ENCODE results near the gene RAB3GAP2.

RAB3GAP2 gene

DNA sequence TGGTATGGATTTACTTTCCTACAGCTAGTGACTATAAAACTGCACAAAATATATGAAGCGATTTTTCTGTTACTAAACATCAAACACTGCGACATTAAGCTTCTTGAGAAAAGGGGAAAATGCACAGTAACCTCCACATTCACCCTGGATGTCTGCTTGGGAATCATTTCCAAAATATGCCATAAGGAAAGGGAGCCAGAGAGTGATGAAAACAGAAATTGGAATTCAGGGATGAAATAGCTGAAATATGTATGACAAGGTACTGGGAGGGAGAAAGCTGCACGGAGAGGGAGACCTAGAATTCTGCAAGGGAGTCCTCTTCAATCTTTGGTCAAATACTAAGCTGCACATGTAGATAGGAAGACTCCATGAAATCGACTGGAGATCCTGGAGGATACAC, 31.6 kb upstream of the RAB3GAP2 start:
- no peaks in the 10 kb centered on the region for H3K9me3 ChIP-seq (ENCODE audit: control insufficient read depth, low read length)
- H3K4me3 ChIP-seq (ENCODE audit: low read length), result no peak overlapping the region
- no peaks in the 10 kb centered on the region for H3K36me3 ChIP-seq (ENCODE audit: control insufficient read depth, insufficient read depth, low read length)
- no peaks in the 10 kb centered on the region for H3K27me3 ChIP-seq (ENCODE audit: control insufficient read depth, insufficient read depth, low read length)
- H3K9ac ChIP-seq (ENCODE audit: low read length), result no peak overlapping the region
- no peaks in the 10 kb centered on the region for H3K4me1 ChIP-seq (ENCODE audit: control insufficient read depth, insufficient read depth, low read length)

GRCh38 chr1:220301630-220302029, 29.4 kb upstream of the RAB3GAP2 start:
- Histone ChIP-seq H3K4me3 (ENCODE audit: low read length) (no peak overlapping the region), H3K36me3 (ENCODE audit: control insufficient read depth, insufficient read depth, low read length) (no peaks in the 10 kb centered on the region), H3K4me1 (ENCODE audit: control insufficient read depth, insufficient read depth, low read length) (no peaks in the 10 kb centered on the region), H3K27me3 (ENCODE audit: control insufficient read depth, insufficient read depth, low read length) (no peaks in the 10 kb centered on the region), H3K9ac (ENCODE audit: low read length) (no peak overlapping the region), H3K9me3 (ENCODE audit: control insufficient read depth, low read length) (no peaks in the 10 kb centered on the region)

DNA sequence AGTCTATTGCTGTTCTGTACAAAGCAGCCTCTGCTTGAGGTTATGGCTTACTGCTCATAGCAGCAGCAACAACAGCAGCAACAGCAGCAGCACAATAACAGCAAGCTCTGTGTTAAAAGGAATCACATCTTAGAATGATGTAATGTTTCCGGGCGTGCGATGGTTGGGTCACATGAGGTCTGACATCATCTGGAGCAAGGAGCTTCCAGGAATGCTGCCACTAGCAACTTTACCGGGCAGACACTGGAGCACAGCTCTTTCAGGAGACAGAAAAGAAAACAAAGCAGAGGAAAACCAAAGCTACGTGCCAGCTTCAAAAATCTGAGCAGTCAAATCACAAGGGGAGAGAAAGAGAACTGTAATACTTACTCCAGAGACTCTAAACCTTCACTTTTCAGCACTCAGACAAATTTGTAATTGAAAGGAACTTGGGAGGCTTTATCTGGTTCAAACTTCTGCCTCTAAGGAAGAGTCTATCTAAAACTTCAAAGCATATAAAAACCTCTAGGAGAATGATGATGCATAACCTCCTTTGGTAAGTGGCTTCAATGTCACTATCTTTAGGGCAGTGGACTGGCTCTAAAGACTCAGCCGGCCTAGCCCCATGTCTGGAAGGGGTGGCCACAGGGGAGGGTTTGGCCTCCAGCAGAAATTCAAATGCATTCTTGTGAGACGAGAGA, 28.3 kb upstream of the RAB3GAP2 start:
- no peak overlapping the region for H3K4me3 ChIP-seq (ENCODE audit: low read length)
- H3K27me3 ChIP-seq (ENCODE audit: control insufficient read depth, insufficient read depth, low read length), result no peaks in the 10 kb centered on the region
- no peaks in the 10 kb centered on the region for H3K4me1 ChIP-seq (ENCODE audit: control insufficient read depth, insufficient read depth, low read length)
- H3K36me3 ChIP-seq (ENCODE audit: control insufficient read depth, insufficient read depth, low read length), result no peaks in the 10 kb centered on the region
- no peaks in the 10 kb centered on the region for H3K9me3 ChIP-seq (ENCODE audit: control insufficient read depth, low read length)
- no peak overlapping the region for H3K9ac ChIP-seq (ENCODE audit: low read length)

GRCh38 chr1:220299337-220299736, 27.1 kb upstream of the RAB3GAP2 start:
- Histone ChIP-seq H3K4me1 (ENCODE audit: control insufficient read depth, insufficient read depth, low read length) (no peaks in the 10 kb centered on the region), H3K9ac (ENCODE audit: low read length) (no peak overlapping the region), H3K9me3 (ENCODE audit: control insufficient read depth, low read length) (no peaks in the 10 kb centered on the region), H3K36me3 (ENCODE audit: control insufficient read depth, insufficient read depth, low read length) (no peaks in the 10 kb centered on the region), H3K4me3 (ENCODE audit: low read length) (no peak overlapping the region), H3K27me3 (ENCODE audit: control insufficient read depth, insufficient read depth, low read length) (no peaks in the 10 kb centered on the region)

GRCh38 chr1:220298470-220299205, 26.4 kb upstream of the RAB3GAP2 start:
- Histone ChIP-seq H3K9me3 (ENCODE audit: control insufficient read depth, low read length) (no peaks in the 10 kb centered on the region), H3K27me3 (ENCODE audit: control insufficient read depth, insufficient read depth, low read length) (no peaks in the 10 kb centered on the region)

DNA sequence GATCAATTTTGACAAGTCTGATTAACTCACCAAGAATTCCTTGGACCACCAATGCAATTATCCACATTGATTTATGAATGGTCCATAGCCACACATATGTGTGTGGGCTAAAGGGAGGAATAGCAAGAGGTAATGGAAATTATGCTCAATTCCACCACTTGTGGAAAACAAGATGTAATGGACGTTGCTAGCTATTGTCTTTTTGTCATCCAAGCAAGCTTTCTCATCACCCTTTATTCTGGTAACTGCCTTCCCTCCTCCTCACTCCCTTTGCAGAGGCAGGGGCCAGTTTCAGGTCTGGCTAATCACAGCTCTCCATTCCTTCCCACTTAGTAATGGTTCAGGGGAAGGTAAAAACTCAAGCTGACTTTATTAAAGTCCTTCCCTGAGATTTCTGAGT, 24.7 kb upstream of the RAB3GAP2 start:
- Histone ChIP-seq H3K4me1 (ENCODE audit: control insufficient read depth, insufficient read depth, low read length) (no peaks in the 10 kb centered on the region), H3K4me3 (ENCODE audit: low read length) (no peak overlapping the region), H3K27me3 (ENCODE audit: control insufficient read depth, insufficient read depth, low read length) (no peaks in the 10 kb centered on the region), H3K36me3 (ENCODE audit: control insufficient read depth, insufficient read depth, low read length) (no peaks in the 10 kb centered on the region), H3K9ac (ENCODE audit: low read length) (no peak overlapping the region), H3K9me3 (ENCODE audit: control insufficient read depth, low read length) (no peaks in the 10 kb centered on the region)

More at GRCh38 chr1:220298470-220299205, 26.4 kb upstream of the RAB3GAP2 start:
- H3K4me3 ChIP-seq (ENCODE audit: low read length), result no peak overlapping the region
- H3K9ac ChIP-seq (ENCODE audit: low read length), result no peak overlapping the region
- H3K36me3 ChIP-seq (ENCODE audit: control insufficient read depth, insufficient read depth, low read length), result no peaks in the 10 kb centered on the region
- no peaks in the 10 kb centered on the region for H3K4me1 ChIP-seq (ENCODE audit: control insufficient read depth, insufficient read depth, low read length)

DNA sequence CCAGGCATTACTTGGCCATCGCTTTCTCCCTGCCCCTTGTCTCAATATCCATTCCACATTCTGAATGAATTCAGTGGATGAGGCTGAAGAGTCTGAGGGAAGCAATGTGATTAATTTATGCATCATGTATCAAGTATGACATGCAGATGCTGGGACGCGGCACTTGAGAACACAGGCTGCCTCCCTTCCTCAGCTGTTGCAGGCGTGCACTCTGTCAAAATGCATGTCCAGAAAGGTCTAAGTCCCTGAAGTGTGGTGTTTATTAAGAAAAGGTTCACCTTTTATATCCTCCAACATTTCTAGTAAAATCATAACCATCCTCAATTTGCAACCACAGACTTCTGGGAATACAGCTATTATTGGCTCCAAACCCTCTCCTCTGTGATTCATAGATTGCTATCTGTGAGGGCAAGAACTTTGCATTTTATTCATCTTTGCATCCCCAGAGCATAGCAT, 22.6 kb upstream of the RAB3GAP2 start:
- no peaks in the 10 kb centered on the region for H3K36me3 ChIP-seq (ENCODE audit: control insufficient read depth, insufficient read depth, low read length)
- H3K9me3 ChIP-seq (ENCODE audit: control insufficient read depth, low read length), result no peaks in the 10 kb centered on the region
- no peaks in the 10 kb centered on the region for H3K4me1 ChIP-seq (ENCODE audit: control insufficient read depth, insufficient read depth, low read length)
- no peaks in the 10 kb centered on the region for H3K27me3 ChIP-seq (ENCODE audit: control insufficient read depth, insufficient read depth, low read length)
- H3K4me3 ChIP-seq (ENCODE audit: low read length), result no peak overlapping the region
- no peak overlapping the region for H3K9ac ChIP-seq (ENCODE audit: low read length)

- no peaks in the 10 kb centered on the region for H3K4me1 ChIP-seq (ENCODE audit: control insufficient read depth, insufficient read depth, low read length)
Observed at GRCh38 chr1:220291580-220291979, 19.3 kb upstream of the RAB3GAP2 start.

DNA sequence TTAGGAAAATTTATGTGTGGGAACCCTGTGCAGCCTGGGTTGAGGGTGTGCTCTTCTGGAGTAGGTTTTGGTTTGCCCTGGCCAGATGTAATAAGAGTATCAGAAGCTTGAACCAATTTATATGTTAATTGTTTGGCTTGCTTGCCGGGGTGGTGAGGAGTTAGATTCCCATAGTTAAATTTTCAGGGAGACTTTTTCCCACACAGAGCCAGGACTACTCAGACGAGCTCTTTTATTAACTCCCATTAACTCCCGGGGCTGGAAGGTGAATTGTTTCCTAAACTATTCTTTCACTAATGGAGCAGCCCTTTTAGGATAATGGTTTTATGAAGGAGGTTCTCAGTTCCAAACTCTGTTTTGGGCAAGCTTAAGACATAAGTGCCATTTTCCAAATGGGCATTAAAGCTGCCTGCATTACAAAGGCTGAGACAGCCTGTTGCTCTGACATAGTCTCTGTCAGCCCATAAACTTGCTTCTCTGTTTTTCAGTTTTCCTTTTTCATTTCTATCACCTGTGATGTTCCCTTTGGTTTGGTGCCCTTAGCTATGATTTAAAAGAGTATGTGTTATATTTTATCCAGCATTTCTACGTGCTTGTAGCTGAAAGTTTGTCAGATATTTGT, 18.0 kb upstream of the RAB3GAP2 start:
- no peak overlapping the region for H3K4me3 ChIP-seq (ENCODE audit: low read length)
- no peaks in the 10 kb centered on the region for H3K36me3 ChIP-seq (ENCODE audit: control insufficient read depth, insufficient read depth, low read length)
- H3K9me3 ChIP-seq (ENCODE audit: control insufficient read depth, low read length), result no peaks in the 10 kb centered on the region
- H3K27me3 ChIP-seq (ENCODE audit: control insufficient read depth, insufficient read depth, low read length), result no peaks in the 10 kb centered on the region
- H3K4me1 ChIP-seq (ENCODE audit: control insufficient read depth, insufficient read depth, low read length), result no peaks in the 10 kb centered on the region
- H3K9ac ChIP-seq (ENCODE audit: low read length), result no peak overlapping the region

More at GRCh38 chr1:220291580-220291979, 19.3 kb upstream of the RAB3GAP2 start:
- Histone ChIP-seq H3K4me3 (ENCODE audit: low read length) (no peak overlapping the region), H3K9me3 (ENCODE audit: control insufficient read depth, low read length) (no peaks in the 10 kb centered on the region), H3K36me3 (ENCODE audit: control insufficient read depth, insufficient read depth, low read length) (no peaks in the 10 kb centered on the region), H3K27me3 (ENCODE audit: control insufficient read depth, insufficient read depth, low read length) (no peaks in the 10 kb centered on the region), H3K9ac (ENCODE audit: low read length) (no peak overlapping the region)

DNA sequence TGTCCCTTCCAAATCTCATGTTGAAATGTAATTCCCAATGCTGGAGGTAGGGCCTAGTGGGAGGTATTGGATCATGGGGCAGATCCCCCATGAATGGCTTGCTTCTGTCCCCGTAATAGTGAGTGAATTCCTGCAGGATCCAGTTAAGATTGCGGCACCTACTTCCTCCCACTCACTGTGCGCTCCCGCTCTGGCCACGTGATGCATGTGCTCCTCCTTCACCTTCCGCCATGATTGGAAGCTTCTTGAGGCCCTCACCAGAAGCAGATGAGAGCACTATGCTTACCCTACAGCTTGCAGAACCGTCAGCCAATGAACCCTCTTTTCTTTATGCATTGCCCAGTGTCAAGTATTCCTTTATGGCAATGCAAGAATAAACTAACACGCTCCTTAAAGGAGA, 14.9 kb upstream of the RAB3GAP2 start:
- Histone ChIP-seq H3K9me3 (ENCODE audit: control insufficient read depth, low read length) (no peaks in the 10 kb centered on the region), H3K36me3 (ENCODE audit: control insufficient read depth, insufficient read depth, low read length) (no peaks in the 10 kb centered on the region), H3K4me1 (ENCODE audit: control insufficient read depth, insufficient read depth, low read length) (no peaks in the 10 kb centered on the region)

DNA sequence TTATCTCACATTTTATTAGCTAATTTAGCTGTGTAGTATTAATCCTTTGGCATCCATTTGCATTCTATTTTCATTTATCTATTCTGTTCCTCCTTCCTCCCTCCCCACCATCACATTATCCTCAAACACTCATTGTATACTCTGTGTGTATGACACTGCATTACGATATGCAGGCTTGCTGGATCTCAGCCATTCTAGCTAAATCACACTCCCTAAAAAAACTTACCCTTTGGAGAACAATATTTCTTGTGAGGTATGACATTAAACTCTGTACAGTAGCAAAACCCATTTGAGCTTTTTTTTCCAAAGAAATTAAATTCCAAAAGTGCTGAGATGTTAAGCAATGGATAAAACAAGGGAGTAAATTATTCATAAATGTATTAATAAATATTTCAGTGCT, 11.4 kb upstream of the RAB3GAP2 start:
- no peak overlapping the region for H3K9ac ChIP-seq (ENCODE audit: low read length)
- H3K4me3 ChIP-seq (ENCODE audit: low read length), result no peak overlapping the region
- no peaks in the 10 kb centered on the region for H3K9me3 ChIP-seq (ENCODE audit: control insufficient read depth, low read length)
- peaks cover under 1% of the 10 kb centered on the region for H3K27me3 ChIP-seq (ENCODE audit: control insufficient read depth, insufficient read depth, low read length)
- H3K4me1 ChIP-seq (ENCODE audit: control insufficient read depth, insufficient read depth, low read length), result no peaks in the 10 kb centered on the region
- H3K36me3 ChIP-seq (ENCODE audit: control insufficient read depth, insufficient read depth, low read length), result no peaks in the 10 kb centered on the region

More for the DNA sequence above, 14.9 kb upstream of the RAB3GAP2 start:
- Histone ChIP-seq H3K4me3 (ENCODE audit: low read length) (no peak overlapping the region), H3K9ac (ENCODE audit: low read length) (no peak overlapping the region), H3K27me3 (ENCODE audit: control insufficient read depth, insufficient read depth, low read length) (no peaks in the 10 kb centered on the region)

DNA sequence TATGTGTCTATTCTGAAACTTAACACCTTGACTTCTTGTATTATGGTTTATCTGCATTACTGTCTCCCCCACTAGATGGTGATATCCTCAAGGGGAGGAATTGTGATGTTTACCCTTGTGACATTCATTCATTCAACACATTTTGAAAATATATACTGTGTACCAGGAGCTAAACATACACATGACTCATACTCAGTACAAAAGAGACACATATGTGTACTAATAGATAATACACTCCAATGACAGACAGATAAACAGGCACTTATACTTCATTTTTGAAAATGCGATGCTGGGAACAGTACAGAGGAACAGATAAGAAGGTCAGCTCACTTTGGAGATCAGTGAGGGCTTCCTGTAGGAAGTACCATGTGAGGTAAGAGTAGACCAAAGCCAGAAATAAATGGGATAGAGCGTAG, 8.9 kb upstream of the RAB3GAP2 start:
- Histone ChIP-seq H3K4me1 (ENCODE audit: control insufficient read depth, insufficient read depth, low read length) (no peaks in the 10 kb centered on the region), H3K27me3 (ENCODE audit: control insufficient read depth, insufficient read depth, low read length) (peaks cover 4% of the 10 kb centered on the region), H3K9me3 (ENCODE audit: control insufficient read depth, low read length) (no peaks in the 10 kb centered on the region), H3K9ac (ENCODE audit: low read length) (no peak overlapping the region), H3K36me3 (ENCODE audit: control insufficient read depth, insufficient read depth, low read length) (no peaks in the 10 kb centered on the region), H3K4me3 (ENCODE audit: low read length) (no peak overlapping the region)
